ENCODE results near the gene ACTR10.

Gene ACTR10

DNA sequence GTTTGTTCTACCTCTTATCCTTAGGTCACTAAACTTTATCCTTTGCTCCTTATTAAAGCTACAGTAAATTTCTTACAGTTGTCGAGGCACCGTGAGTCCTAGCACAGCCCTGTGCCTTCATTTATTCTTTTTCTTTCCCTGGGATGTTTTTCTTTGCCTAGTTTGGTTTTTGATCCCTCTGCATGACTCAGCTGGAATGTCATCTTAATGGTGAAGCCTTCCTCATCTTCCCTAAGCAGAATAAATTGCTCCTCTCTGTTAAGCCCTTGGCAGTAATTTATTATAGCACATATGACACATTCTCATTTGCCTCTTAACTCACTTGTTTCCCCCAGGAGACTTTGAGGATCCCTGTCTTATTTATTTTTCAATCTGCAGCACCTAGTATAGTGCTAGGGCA lies 16.6 kb downstream of the ACTR10 start:
- H3K36me3 ChIP-seq: peaks cover 24 to 82% (median 47%) of the 10 kb centered on the region in 3 donors
- H3K27me3 ChIP-seq: no peaks in the 10 kb centered on the region
- DNase-seq: no peak
- intact Hi-C loops (cut with DNase I; ENCODE audit: low total_unique reads): no loop called here
- H3K27ac ChIP-seq: no peak overlapping the region
- no peak overlapping the region for H3K4me3 ChIP-seq
- H3K4me1 ChIP-seq: no peaks in the 10 kb centered on the region
- TF ChIP-seq, protein P1, sequence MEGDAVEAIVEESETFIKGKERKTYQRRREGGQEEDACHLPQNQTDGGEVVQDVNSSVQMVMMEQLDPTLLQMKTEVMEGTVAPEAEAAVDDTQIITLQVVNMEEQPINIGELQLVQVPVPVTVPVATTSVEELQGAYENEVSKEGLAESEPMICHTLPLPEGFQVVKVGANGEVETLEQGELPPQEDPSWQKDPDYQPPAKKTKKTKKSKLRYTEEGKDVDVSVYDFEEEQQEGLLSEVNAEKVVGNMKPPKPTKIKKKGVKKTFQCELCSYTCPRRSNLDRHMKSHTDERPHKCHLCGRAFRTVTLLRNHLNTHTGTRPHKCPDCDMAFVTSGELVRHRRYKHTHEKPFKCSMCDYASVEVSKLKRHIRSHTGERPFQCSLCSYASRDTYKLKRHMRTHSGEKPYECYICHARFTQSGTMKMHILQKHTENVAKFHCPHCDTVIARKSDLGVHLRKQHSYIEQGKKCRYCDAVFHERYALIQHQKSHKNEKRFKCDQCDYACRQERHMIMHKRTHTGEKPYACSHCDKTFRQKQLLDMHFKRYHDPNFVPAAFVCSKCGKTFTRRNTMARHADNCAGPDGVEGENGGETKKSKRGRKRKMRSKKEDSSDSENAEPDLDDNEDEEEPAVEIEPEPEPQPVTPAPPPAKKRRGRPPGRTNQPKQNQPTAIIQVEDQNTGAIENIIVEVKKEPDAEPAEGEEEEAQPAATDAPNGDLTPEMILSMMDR (IDR thresholded peaks at IDR 0.05): no peak
- H3K9me3 ChIP-seq: no peaks in the 10 kb centered on the region

DNA sequence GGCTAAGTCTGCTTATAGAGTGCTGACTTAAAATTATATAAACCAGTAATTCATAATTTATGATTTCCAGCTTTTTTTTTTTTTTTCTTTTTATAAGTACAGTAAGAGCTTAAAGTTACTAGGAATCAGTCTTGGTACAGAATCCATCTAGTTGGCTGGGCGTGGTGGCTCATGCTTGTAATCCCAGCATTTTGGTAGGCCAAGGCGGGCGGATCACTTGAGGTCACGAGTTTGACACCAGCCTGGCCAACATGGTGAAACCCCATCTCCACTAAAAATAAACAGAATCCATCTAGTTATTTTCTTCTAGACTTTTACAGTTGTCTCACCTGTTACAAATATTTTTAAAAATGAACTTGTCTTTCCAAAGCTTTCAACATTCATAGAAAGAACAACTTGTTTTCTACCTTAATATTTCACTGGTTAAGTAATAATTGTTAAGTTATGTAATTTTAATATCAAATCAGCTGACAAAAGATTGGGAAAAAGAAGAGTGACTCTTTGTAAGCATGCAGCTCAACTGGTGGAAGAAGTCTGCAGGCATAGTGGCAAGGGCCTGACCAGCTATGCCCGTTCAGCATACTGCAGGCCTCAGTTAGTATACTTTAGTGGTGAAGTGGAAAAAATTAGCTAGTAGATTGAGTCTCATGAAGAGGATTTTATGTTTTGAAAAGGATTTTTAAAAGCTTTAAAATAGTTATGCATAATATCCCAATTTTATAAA lies 27.3 kb downstream of the ACTR10 start:
- Histone ChIP-seq H3K27me3 (no peaks in the 10 kb centered on the region), H3K9me3 (no peaks in the 10 kb centered on the region), H3K36me3 (peaks cover 50 to 64% (median 60%) of the 10 kb centered on the region in 3 donors), H3K4me1 (no peaks in the 10 kb centered on the region), H3K27ac (no peak overlapping the region), H3K4me3 (no peak overlapping the region)
- DNase-seq: no peak
- TF ChIP-seq, protein P1 (IDR thresholded peaks at IDR 0.05): no peak
- intact Hi-C loops (cut with DNase I; ENCODE audit: low total_unique reads): no loop called here

DNA sequence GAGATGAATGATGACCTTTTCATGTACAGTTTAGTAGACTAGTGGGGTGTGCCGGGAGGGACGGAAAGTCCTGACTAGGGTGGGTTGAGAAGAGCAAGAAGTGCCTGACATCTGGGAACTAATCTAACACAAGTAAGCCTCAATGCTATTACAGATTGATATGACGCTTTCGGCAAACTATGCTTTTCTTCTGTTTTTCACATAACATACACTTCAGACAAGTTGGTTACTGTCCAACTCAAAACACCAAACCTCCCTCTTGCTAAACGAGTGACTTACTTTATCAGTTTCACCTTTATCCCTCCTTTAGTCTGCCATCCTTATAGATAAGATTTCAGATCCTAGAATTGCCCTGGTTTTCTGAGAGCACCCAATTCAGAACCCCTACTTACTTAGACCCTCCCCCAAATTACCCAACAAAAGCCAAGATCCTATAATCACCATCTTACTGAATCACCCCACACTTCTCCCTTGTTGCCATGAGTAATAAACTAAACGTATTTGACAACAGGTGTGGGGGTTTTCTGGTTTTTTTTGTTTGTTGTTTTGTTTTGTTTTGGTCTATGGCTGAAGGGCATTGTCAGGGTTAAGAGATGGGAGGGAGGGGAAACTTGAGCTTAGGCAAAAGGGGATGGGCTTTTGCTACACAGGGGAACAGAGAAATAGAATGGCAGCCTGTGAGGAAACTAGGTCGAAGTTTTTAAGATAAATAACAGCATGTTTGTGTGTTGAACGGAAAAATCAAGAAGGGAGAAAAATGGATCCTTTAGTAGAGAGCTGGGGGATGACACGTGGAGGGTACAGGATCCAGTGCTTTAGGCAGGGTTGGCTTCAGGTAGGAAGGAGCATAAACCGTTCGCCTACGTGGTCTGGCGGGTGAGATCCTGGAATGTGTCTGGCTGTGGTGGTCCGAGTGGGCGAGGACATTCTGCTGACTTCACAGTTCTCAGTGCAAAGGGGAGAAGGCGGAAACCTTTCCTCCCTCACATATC lies 38.6 kb downstream of the ACTR10 start:
- intact Hi-C loops (cut with DNase I; ENCODE audit: low total_unique reads): no loop called here
- no peaks in the 10 kb centered on the region for H3K27me3 ChIP-seq
- TF ChIP-seq, protein P1 (IDR thresholded peaks at IDR 0.05): no peak
- H3K27ac ChIP-seq: peak overlapping the region; percentile 76 to 85
- no peaks in the 10 kb centered on the region for H3K9me3 ChIP-seq
- peak in 1 of 2 donors; percentile 42 for DNase-seq
- peaks cover 0 to 12% (median 2%) of the 10 kb centered on the region in 4 donors for H3K4me1 ChIP-seq
- H3K4me3 ChIP-seq: peak overlapping the region; percentile 56 to 59
- H3K36me3 ChIP-seq: peaks cover 0 to 15% (median 4%) of the 10 kb centered on the region in 3 donors

DNA sequence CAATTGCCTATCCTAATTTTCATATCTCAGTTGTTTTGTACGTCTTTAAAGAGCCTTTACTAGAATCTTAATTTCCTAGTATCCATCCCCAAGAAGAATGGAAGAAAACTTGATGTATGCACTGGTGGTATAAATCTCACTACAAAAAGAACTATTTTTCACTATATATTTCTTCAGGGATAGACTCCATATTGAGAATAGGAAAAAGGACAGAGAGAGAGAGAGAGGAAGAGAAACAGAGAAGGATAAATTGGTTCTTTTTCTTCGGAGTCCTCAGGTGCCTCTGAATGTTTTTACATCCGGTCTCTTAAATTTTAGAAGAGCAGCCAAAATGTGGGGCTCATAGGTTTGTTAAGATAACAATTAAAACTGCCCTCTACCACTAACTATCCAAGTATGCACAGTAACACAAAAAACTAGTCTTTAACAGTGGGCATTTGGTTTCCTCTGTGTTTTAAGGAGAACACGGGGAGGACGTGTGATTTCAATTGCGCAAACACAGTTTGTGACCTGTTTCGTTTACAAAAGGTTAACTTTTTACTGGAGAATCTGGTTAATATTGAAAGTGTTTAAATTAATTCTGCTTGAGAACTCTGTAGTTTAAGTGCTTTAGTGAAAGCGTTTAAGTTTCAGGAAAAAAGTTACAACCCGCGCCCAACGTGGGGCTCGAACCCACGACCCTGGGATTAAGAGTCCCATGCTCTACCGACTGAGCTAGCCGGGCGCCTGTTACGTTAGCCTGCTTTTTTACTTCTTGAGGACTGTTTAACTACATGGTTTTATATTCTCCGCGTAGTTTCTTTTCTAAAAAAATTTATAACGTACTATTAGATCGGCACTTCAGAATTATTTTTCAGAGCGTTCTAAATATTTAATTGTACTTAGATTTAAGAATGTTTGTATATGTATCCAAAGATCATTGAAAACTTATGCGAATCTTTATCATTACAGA lies 39.6 kb downstream of the ACTR10 start:
- Histone ChIP-seq H3K4me3 (peak overlapping the region; percentile 56 to 59), H3K9me3 (no peaks in the 10 kb centered on the region), H3K27ac (peak overlapping the region; percentile 76 to 85), H3K4me1 (peaks cover 0 to 15% (median 2%) of the 10 kb centered on the region in 4 donors), H3K27me3 (no peaks in the 10 kb centered on the region), H3K36me3 (peaks cover 0 to 6% (median 3%) of the 10 kb centered on the region in 3 donors)
- intact Hi-C loops (cut with DNase I; ENCODE audit: low total_unique reads): loop anchor here (5.0 kb wide), 1 partner anchor 58 kb away; the partner anchor contains the start of gene ARID4A
- TF ChIP-seq, protein P1 (IDR thresholded peaks at IDR 0.05): no peak
- peak; percentile 65 to 78 for DNase-seq

Measured in tibial artery (tissue), 4 donors.